GM12873 (cell line): Measurements from ENCODE around the gene CLCA1.

Source experiments
- TF ChIP-seq, protein P1 (sequence below): IDR thresholded peaks from 2 replicates; pipeline ENCODE4 v1.5.1; 2012; ENCODE audit warnings: low read depth, mild to moderate bottlenecking, moderate library complexity, low read length, control low read depth; ENCODE audit not compliant: insufficient read depth; ENCODE audit errors: missing control alignments

Gene CLCA1

DNA sequence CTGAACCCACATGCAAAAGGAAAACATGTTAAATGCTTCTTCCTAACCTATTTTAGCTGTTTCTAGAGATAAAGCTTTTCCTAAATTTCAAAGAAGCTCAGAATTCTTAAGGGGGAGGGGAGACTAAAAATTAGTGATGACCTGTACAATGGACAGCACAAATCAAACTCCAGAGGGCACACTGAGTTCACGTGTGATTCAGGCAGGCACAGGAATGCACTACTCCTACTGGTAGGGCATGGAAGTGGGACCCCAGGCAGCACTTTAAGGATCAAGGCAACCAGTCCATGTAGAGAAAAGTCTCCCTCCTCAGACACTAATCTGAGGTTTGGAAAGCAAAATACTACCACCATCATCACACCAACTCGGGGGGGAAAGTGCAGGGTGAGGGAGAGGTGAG is 46.9 kb downstream of the CLCA1 start:
- TF ChIP-seq, protein P1, sequence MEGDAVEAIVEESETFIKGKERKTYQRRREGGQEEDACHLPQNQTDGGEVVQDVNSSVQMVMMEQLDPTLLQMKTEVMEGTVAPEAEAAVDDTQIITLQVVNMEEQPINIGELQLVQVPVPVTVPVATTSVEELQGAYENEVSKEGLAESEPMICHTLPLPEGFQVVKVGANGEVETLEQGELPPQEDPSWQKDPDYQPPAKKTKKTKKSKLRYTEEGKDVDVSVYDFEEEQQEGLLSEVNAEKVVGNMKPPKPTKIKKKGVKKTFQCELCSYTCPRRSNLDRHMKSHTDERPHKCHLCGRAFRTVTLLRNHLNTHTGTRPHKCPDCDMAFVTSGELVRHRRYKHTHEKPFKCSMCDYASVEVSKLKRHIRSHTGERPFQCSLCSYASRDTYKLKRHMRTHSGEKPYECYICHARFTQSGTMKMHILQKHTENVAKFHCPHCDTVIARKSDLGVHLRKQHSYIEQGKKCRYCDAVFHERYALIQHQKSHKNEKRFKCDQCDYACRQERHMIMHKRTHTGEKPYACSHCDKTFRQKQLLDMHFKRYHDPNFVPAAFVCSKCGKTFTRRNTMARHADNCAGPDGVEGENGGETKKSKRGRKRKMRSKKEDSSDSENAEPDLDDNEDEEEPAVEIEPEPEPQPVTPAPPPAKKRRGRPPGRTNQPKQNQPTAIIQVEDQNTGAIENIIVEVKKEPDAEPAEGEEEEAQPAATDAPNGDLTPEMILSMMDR = peak; percentile 33

DNA sequence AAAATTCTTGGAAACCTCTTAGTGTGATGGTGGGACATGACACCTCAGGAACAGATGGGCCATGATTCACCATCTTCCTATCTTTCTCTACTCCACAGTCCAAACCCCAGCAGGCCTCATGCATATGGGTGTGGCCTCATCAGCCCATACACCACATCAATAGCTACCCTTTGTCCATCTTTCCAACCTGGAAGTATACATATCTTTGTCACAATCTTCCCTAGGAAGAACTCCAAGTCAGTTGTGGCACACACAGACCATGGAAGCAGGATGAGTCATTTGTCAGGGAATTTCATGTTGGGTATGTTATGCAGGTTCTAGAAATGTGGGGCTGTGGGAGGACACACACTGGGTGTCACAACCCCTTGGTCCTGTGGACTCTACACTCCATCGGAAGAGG is 47.6 kb downstream of the CLCA1 start:
- TF ChIP-seq, protein P1 = no peak

GRCh38 chr1:86517336-86517735 is 48.6 kb downstream of the CLCA1 start:
- TF ChIP-seq, protein P1 = no peak

GRCh38 chr1:86520789-86521521 is 52.2 kb downstream of the CLCA1 start:
- TF ChIP-seq, protein P1 = no peak

- TF ChIP-seq, protein P1 = no peak
These were observed 52.8 kb downstream of the CLCA1 start for GRCh38 chr1:86521522-86521891.

GRCh38 chr1:86522240-86522639 is 53.5 kb downstream of the CLCA1 start:
- TF ChIP-seq, protein P1 = no peak

GRCh38 chr1:86523670-86524354 is 55.1 kb downstream of the CLCA1 start:
- TF ChIP-seq, protein P1 = no peak
